Measurements from ENCODE around the gene FAM200C. TPM values are rescaled to one million over a fixed set of nuclear protein-coding genes. Genes with fewer than 3 reads are reported as not detected.

The FAM200C gene
- total RNA-seq: 6.1 TPM
- long read RNA-seq, transcript ZBED8-201 (2 exons, 2,851 nt): major isoform, 17 of 19 reads
- long read RNA-seq, partial matches to known transcripts: 0 of 19 reads
- long read RNA-seq, other reads (novel, unspliced or antisense): 1 of 19 reads

DNA sequence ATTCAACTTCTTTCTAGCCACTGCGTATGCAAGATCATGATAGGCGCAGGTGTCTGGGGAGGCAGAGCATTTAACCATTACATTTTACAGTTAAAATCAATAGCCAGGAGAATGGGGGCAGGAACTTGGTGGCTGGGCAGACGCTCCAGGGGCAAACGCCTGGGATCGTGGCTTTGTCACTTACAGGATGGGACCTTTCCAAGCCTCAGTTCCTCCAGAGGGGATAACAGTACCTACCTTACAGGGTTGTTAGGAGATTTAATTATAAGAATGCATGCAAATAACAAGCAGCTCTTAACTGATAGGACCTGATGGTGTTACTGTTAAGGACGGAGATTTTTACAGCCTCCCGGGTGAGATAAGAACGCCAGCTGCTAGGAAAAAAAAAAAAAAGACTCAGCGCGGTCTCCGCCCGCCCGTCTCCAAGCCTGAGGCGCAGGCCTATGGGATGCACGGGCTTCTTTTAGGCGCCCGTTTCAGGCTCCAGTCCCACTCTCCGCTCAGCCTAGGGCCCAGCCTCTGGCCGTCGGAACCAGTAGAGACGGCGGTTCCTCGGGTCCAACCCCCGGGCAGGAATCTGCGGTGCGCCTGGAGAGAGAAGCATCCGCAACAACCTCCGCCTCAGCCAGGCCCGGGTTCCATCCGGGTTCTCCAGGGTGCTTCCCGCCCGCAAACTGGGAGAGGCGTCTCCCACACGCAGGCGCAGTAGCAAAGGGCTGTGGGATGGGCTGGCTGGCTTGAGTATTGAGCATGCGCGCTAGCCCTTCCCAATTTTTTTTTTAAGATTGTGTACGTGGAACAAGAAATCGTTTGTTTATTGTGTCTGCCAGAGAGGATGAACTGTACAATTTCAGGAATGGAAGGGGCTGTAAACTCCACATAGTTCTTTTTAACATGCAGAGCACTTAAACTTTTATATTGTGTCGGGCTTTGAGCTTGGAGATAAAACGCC, at the start of gene FAM200C:
FAM200C (minus strand) TSS at position 653 of the 952 bp plus-strand sequence. CDS start 4,564 bp downstream, outside the sequence.
- intact Hi-C loops (cut with DNase I): no loop called here

GRCh38 chr5:160449458-160449857, 49.6 kb upstream of the FAM200C start:
- DNase-seq (no peak), ATAC-seq (no peak)
- Histone ChIP-seq H3K9me3 (no peaks in the 10 kb centered on the region), H3K4me3 (no peak overlapping the region), H3K27ac (no peak overlapping the region), H3K36me3 (no peaks in the 10 kb centered on the region), H3K4me1 (peaks cover 6% of the 10 kb centered on the region), H3K27me3 (ENCODE audit: low read depth) (no peaks in the 10 kb centered on the region)
- intact Hi-C loops (cut with DNase I): no loop called here
- TF ChIP-seq CTCF (IDR thresholded peaks at IDR 0.05): no peak

More for the DNA sequence above, at the start of gene FAM200C:
- Histone ChIP-seq H3K9me3 (no peaks in the 10 kb centered on the region), H3K27me3 (ENCODE audit: low read depth) (no peaks in the 10 kb centered on the region), H3K36me3 (peaks cover 33% of the 10 kb centered on the region), H3K4me1 (peaks cover 20% of the 10 kb centered on the region), H3K27ac (peak within 1 kb of the TSS; percentile 84), H3K4me3 (peak within 1 kb of the TSS; percentile 73)
- no peak for TF ChIP-seq CTCF (IDR thresholded peaks at IDR 0.05)
- DNase-seq (peak; percentile 93), ATAC-seq (peak; percentile 99 to 100)

DNA sequence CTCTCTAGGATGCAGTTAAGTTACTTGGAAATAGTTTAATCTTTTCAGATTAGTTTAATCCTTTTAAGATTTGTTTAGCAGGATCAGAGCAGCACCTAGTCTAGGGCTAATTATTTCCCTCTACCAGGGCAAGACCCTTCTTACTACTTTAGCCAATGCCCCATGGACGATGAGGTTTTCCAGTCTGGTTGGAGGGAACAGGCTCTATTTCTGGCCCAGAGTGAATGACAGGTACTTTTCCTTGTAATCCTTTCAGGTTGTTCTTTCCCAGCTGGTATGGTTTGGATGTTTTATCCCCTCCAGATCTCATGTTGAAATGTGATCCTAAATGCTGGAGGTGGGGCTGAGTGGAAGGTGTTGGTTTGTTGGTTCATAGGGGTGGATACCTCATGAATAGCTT, 49.0 kb upstream of the FAM200C start:
- no peak overlapping the region for H3K4me3 ChIP-seq
- intact Hi-C loops (cut with DNase I): no loop called here
- H3K4me1 ChIP-seq: peaks cover 6% of the 10 kb centered on the region
- TF ChIP-seq CTCF (IDR thresholded peaks at IDR 0.05): no peak
- ATAC-seq (no peak), DNase-seq (no peak)
- no peaks in the 10 kb centered on the region for H3K36me3 ChIP-seq
- H3K27me3 ChIP-seq (ENCODE audit: low read depth): no peaks in the 10 kb centered on the region
- H3K9me3 ChIP-seq: no peaks in the 10 kb centered on the region
- no peak overlapping the region for H3K27ac ChIP-seq

- Histone ChIP-seq H3K27ac (no peak overlapping the region), H3K36me3 (no peaks in the 10 kb centered on the region), H3K4me1 (no peaks in the 10 kb centered on the region), H3K9me3 (no peaks in the 10 kb centered on the region), H3K4me3 (no peak overlapping the region), H3K27me3 (ENCODE audit: low read depth) (no peaks in the 10 kb centered on the region)
- no peak for ATAC-seq
- intact Hi-C loops (cut with DNase I): no loop called here
- DNase-seq: no peak
- no peak for TF ChIP-seq CTCF (IDR thresholded peaks at IDR 0.05)
Measured at GRCh38 chr5:160445751-160446150, 45.9 kb upstream of the FAM200C start.

DNA sequence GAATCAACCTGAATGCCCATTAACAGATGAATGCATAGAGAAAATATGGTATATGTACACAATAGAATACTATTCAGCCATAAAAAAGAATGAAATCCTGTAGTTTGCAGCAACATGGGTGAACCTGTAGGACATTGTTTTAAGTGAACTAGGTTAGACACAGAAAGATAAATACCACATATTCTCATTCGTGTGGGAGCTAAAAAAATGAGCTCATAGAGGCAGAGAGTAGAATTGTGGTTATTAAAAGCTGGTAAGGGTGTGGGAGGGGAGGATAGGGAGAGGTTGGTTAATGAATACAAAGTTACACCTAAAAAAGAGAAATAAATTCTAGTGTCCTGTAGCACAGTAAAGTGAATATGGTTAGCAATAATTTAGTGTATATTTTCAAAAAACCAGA, 45.3 kb upstream of the FAM200C start:
- ATAC-seq (no peak), DNase-seq (no peak)
- Histone ChIP-seq H3K27ac (no peak overlapping the region), H3K4me3 (no peak overlapping the region), H3K4me1 (no peaks in the 10 kb centered on the region), H3K27me3 (ENCODE audit: low read depth) (no peaks in the 10 kb centered on the region), H3K36me3 (no peaks in the 10 kb centered on the region), H3K9me3 (no peaks in the 10 kb centered on the region)
- intact Hi-C loops (cut with DNase I): no loop called here
- TF ChIP-seq CTCF (IDR thresholded peaks at IDR 0.05): no peak

Measured in lower lobe of right lung (tissue), 2 donors.